Keratinocyte (primary cell): Measurements from ENCODE around the gene CNN3.

Source experiments
- CTCF ChIP-seq, 3 experiments: IDR thresholded peaks in 1 of 3; conservative IDR thresholded peaks in 1 of 3; optimal IDR thresholded peaks in 1 of 3; 2 replicates in 2 of 3; 3 replicates in 1 of 3; pipeline versions ENCODE3 to v1.5.1; 2011; ENCODE audit warnings: low read length in 3 of 3, mild to moderate bottlenecking in 3 of 3, moderate library complexity in 2 of 3, control low read depth in 1 of 3, inconsistent platforms in 1 of 3; ENCODE audit not compliant: insufficient read depth in 2 of 3; ENCODE audit errors: extremely low read depth in 1 of 3
- EZH2 ChIP-seq: IDR thresholded peaks from one replicate; pipeline ENCODE4 v1.6.1; 2012; ENCODE audit warnings: inconsistent platforms, mild to moderate bottlenecking, low read length, moderate library complexity

GRCh38 chr1:94955767-94956632 lies 29.1 kb upstream of the CNN3 start:
- TF ChIP-seq CTCF (optimal IDR thresholded peaks at IDR 0.05 in 1 of 3, IDR thresholded peaks at IDR 0.05 in 1 of 3, conservative IDR thresholded peaks at IDR 0.05 in 1 of 3; ENCODE audit: extremely low read depth in 1 of 3, insufficient read depth in 2 of 3, low read length in 3 of 3) (no peak), EZH2 (no peak)
